ENCODE results near the gene ELL2. TPM values are rescaled to one million over a fixed set of nuclear protein-coding genes. Genes with fewer than 3 reads are reported as not detected.

ELL2 gene
- total RNA-seq (37.2 TPM), polyA plus RNA-seq (ENCODE audit: insufficient read depth, low read depth, low replicate concordance) (10.1 TPM)
- long read RNA-seq, donor 1 = 0 reads
- long read RNA-seq, donor 2 = 0 reads
- long read RNA-seq, donor 3 = 0 reads
- long read RNA-seq, donor 4, full-length matches to known transcripts = 2 of 2 reads
- long read RNA-seq, donor 4, partial matches to known transcripts = 0 of 2 reads
- long read RNA-seq, donor 4, other reads (novel, unspliced or antisense) = 0 of 2 reads
- long read RNA-seq, donor 5 = 0 reads
- long read RNA-seq, donor 6, partial matches to known transcripts = 0 of 2 reads
- long read RNA-seq, donor 6, other reads (novel, unspliced or antisense) = 0 of 2 reads
- long read RNA-seq, donor 7, full-length matches to known transcripts = 2 of 8 reads
- long read RNA-seq, donor 7, partial matches to known transcripts = 3 of 8 reads
- long read RNA-seq, donor 7, other reads (novel, unspliced or antisense) = 3 of 8 reads
- long read RNA-seq, donor 8 = 0 reads
- long read RNA-seq, donor 9, partial matches to known transcripts = 0 of 1 reads
- long read RNA-seq, donor 9, other reads (novel, unspliced or antisense) = 0 of 1 reads
- long read RNA-seq, donor 10 = 0 reads

GRCh38 chr5:95961617-95962474 is at the start of gene ELL2:
Gene ELL2, minus strand, starts transcription at chr5:95961851. Its CDS starts 130 bp downstream, at chr5:95961721.
- DNase-seq (peak; percentile 95 to 99 (median 97)), FAIRE-seq (peak; percentile 90)
- intact Hi-C loops (cut with DNase I) = no loop called here
- Histone ChIP-seq H3K4me1 (ENCODE audit: control insufficient read depth in 2 of 3, insufficient read depth in 2 of 3, low read depth in 1 of 3, low read length in 3 of 3) (peaks cover 0 to 22% (median 5%) of the 10 kb centered on the region in 3 donors), H3K9ac (ENCODE audit: low read length in 3 of 3) (peak within 1 kb of the TSS; percentile 62 to 99 (median 95)), H3K27ac (ENCODE audit: low read depth in 2 of 2, low read length in 2 of 2) (peak within 1 kb of the TSS; percentile 91 to 92), H3K9me3 (ENCODE audit: control insufficient read depth in 2 of 3, insufficient read depth in 1 of 3, low read length in 3 of 3) (no peaks in the 10 kb centered on the region), H3K4me3 (ENCODE audit: low read length in 3 of 3) (peak within 1 kb of the TSS; percentile 74 to 95 (median 87)), H3K27me3 (ENCODE audit: control insufficient read depth, insufficient read depth, low read length) (peaks cover 4% of the 10 kb centered on the region), H3K36me3 (ENCODE audit: control insufficient read depth in 2 of 3, insufficient read depth in 3 of 3, low read length in 3 of 3) (no peaks in the 10 kb centered on the region)
- TF ChIP-seq CTCF (IDR thresholded peaks at IDR 0.05; ENCODE audit: borderline replicate concordance, extremely low read depth, insufficient read depth) = no peak

GRCh38 chr5:96008987-96009647 is 47.5 kb upstream of the ELL2 start:
- intact Hi-C loops (cut with DNase I) = no loop called here
- Histone ChIP-seq H3K27ac (ENCODE audit: low read depth in 2 of 2, low read length in 2 of 2) (no peak overlapping the region), H3K9ac (ENCODE audit: low read length in 3 of 3) (no peak overlapping the region), H3K36me3 (ENCODE audit: control insufficient read depth in 2 of 3, insufficient read depth in 3 of 3, low read length in 3 of 3) (no peaks in the 10 kb centered on the region), H3K4me3 (ENCODE audit: low read length in 3 of 3) (no peak overlapping the region), H3K9me3 (ENCODE audit: control insufficient read depth in 2 of 3, insufficient read depth in 1 of 3, low read length in 3 of 3) (no peaks in the 10 kb centered on the region), H3K27me3 (ENCODE audit: control insufficient read depth, insufficient read depth, low read length) (no peaks in the 10 kb centered on the region), H3K4me1 (ENCODE audit: control insufficient read depth in 2 of 3, insufficient read depth in 2 of 3, low read depth in 1 of 3, low read length in 3 of 3) (no peaks in the 10 kb centered on the region)
- FAIRE-seq = no peak
- no peak for TF ChIP-seq CTCF (IDR thresholded peaks at IDR 0.05; ENCODE audit: borderline replicate concordance, extremely low read depth, insufficient read depth)
- no peak for DNase-seq

- Histone ChIP-seq H3K9ac (ENCODE audit: low read length in 3 of 3) (no peak overlapping the region), H3K36me3 (ENCODE audit: control insufficient read depth in 2 of 3, insufficient read depth in 3 of 3, low read length in 3 of 3) (no peaks in the 10 kb centered on the region), H3K27ac (ENCODE audit: low read depth in 2 of 2, low read length in 2 of 2) (no peak overlapping the region), H3K9me3 (ENCODE audit: control insufficient read depth in 2 of 3, insufficient read depth in 1 of 3, low read length in 3 of 3) (no peaks in the 10 kb centered on the region), H3K27me3 (ENCODE audit: control insufficient read depth, insufficient read depth, low read length) (no peaks in the 10 kb centered on the region), H3K4me3 (ENCODE audit: low read length in 3 of 3) (no peak overlapping the region), H3K4me1 (ENCODE audit: control insufficient read depth in 2 of 3, insufficient read depth in 2 of 3, low read depth in 1 of 3, low read length in 3 of 3) (no peaks in the 10 kb centered on the region)
- DNase-seq = no peak
- no peak for FAIRE-seq
- no peak for TF ChIP-seq CTCF (IDR thresholded peaks at IDR 0.05; ENCODE audit: borderline replicate concordance, extremely low read depth, insufficient read depth)
- intact Hi-C loops (cut with DNase I) = no loop called here
These were observed 46.8 kb upstream of the ELL2 start for GRCh38 chr5:96008487-96008886.
